Ovary (tissue), 9 donors: Measurements from ENCODE around the gene TMEM135. TPM values are rescaled to one million over a fixed set of nuclear protein-coding genes. Genes with fewer than 3 reads are reported as not detected.

Experiments used
- DNase-seq, 5 donors: peaks; one replicate each; pipeline ENCODE4 v3.0.0-alpha.2; 2019 to 2020
- H3K27ac ChIP-seq, 2 donors: fragments of 200-600 bp; one replicate each; pipeline versions ENCODE4 v1.5.1 to v1.8.0; 2019 to 2022
- H3K27me3 ChIP-seq: fragments of 200-600 bp; one replicate; pipeline ENCODE4 v1.8.0; 2022
- H3K36me3 ChIP-seq: fragments of 200-600 bp; sonication (generic); one replicate; pipeline ENCODE4 v1.5.1; 2019
- H3K4me1 ChIP-seq: one replicate; pipeline ENCODE4 v1.8.1; 2013; ENCODE audit warnings: mild to moderate bottlenecking, moderate library complexity; ENCODE audit not compliant: insufficient read depth
- H3K4me3 ChIP-seq: fragments of 200-600 bp; sonication (generic); one replicate; pipeline ENCODE4 v1.5.1; 2017
- H3K9me3 ChIP-seq, 2 donors: fragments of 200-600 bp in 1 of 2; sonication (generic) in 1 of 2; one replicate each; pipeline versions ENCODE4 v1.5.1 to v1.8.1; 2013 to 2019; ENCODE audit warnings: mild to moderate bottlenecking in 1 of 2, moderate library complexity in 1 of 2
- EP300 ChIP-seq: sonication (generic); formaldehyde crosslinking; IDR thresholded peaks from one replicate; pipeline ENCODE4 v1.6.1; 2017; ENCODE audit warnings: antibody characterized with exemption
- POLR2A ChIP-seq: fragments of 450-650 bp; IDR thresholded peaks from one replicate; pipeline ENCODE4 v1.6.1; 2017; ENCODE audit warnings: antibody characterized with exemption, mild to moderate bottlenecking, moderate library complexity
- WGBS, 3 donors: extraction: QIAGEN DNeasy Blood & Tissue Kit in 1 of 3; methylation state at CpG; one replicate each; pipeline versions ENCODE4 v1.1.5 to v1.1.7; 2013 to 2017; 5-methylcytosine and 5-hydroxymethylcytosine counted together
- intact Hi-C, 4 donors: fragments of 100-400 bp; cut with DNase I; formaldehyde crosslinking; loops; one replicate each; pipeline versions ENCODE4 v1.11.0 to v1.15.1; 2022 to 2023
- polyA plus RNA-seq, 2 donors: library from polyadenylated mRNA; stranded (reverse); fragments of 200-250 nt in 1 of 2; fragments of 350-450 nt in 1 of 2; fragmentation: Illumina TruSeq in 1 of 2; extraction: RNeasy Lipid Tissue Mini Kit (QIAGEN cat#74804) in 1 of 2; gene quantifications; one replicate each; pipeline ENCODE4 v1.2.3, GENCODE V29; 2013 to 2014
- total RNA-seq, 7 donors: library from RNA; depleted of rRNA in 2 of 7; stranded (reverse); fragments of >200 nt in 2 of 7; fragmentation: NEBNext Ultra II Directional in 3 of 7; extraction: Animal tissue kit (Norgen Biotek cat#: 25700) in 3 of 7; gene quantifications; one replicate each; pipeline versions ENCODE4 v1.1.0 to v1.2.4, GENCODE V29; 2016 to 2023
- TF ChIP-seq, protein P1 (sequence below), 3 donors: fragments of 450-650 bp in 2 of 3; fragments of 200-600 bp in 1 of 3; IDR thresholded peaks; one replicate each; pipeline versions ENCODE4 v1.5.1 to v1.8.0; 2016 to 2022; ENCODE audit warnings: antibody characterized with exemption in 3 of 3, mild to moderate bottlenecking in 1 of 3
- donor health status: DM: no; HTN: no; CAD: no; lungs with moderate emphysema.
- donor health status: DM: no; HTN: no; CAD: no.
- donor health status: Bipolar disorder and iron deficiency.
- donor health status: DM: yes; HTN: yes; CAD: no.
- donor health status: DM: no; HTN: no; CAD: no.
- donor health status: DM: yes; HTN: yes; CAD: no.

TMEM135 gene
- total and polyA plus RNA-seq, 9 donors: 8.8 to 24.2 (median 19.6) TPM

- intact Hi-C loops: loop anchor here in 1 of 4 donors (10.0 kb wide), 1 partner anchor 79 kb away; the partner anchor contains the start of gene FZD4
- WGBS, 3 donors: 86 to 92% (median 88%) methylated on average over 8 of the region's 8 CpGs
- Histone ChIP-seq H3K9me3 (no peaks in the 10 kb centered on the region), H3K4me1 (peaks cover 1% of the 10 kb centered on the region), H3K27ac (no peak overlapping the region), H3K27me3 (no peaks in the 10 kb centered on the region), H3K36me3 (no peaks in the 10 kb centered on the region), H3K4me3 (no peak overlapping the region)
- TF ChIP-seq, protein P1, sequence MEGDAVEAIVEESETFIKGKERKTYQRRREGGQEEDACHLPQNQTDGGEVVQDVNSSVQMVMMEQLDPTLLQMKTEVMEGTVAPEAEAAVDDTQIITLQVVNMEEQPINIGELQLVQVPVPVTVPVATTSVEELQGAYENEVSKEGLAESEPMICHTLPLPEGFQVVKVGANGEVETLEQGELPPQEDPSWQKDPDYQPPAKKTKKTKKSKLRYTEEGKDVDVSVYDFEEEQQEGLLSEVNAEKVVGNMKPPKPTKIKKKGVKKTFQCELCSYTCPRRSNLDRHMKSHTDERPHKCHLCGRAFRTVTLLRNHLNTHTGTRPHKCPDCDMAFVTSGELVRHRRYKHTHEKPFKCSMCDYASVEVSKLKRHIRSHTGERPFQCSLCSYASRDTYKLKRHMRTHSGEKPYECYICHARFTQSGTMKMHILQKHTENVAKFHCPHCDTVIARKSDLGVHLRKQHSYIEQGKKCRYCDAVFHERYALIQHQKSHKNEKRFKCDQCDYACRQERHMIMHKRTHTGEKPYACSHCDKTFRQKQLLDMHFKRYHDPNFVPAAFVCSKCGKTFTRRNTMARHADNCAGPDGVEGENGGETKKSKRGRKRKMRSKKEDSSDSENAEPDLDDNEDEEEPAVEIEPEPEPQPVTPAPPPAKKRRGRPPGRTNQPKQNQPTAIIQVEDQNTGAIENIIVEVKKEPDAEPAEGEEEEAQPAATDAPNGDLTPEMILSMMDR (IDR thresholded peaks at IDR 0.05): no peak
- TF ChIP-seq EP300: no peak
- TF ChIP-seq POLR2A: no peak
- DNase-seq: no peak
Measured at GRCh38 chr11:87033561-87033960, 4.2 kb upstream of the TMEM135 start.

GRCh38 chr11:87035976-87036583 is 1.7 kb upstream of the TMEM135 start:
- TF ChIP-seq POLR2A (no peak), EP300 (no peak)
- TF ChIP-seq, protein P1 (IDR thresholded peaks at IDR 0.05): no peak
- no peaks in the 10 kb centered on the region for H3K9me3 ChIP-seq
- intact Hi-C loops: loop anchor here in 2 of 4 donors (5.0 to 10.0 kb wide), 2 partner anchors 81 to 84 kb away; partner anchors contain the start of gene FZD4 (in 1 of the 2)
- no peaks in the 10 kb centered on the region for H3K36me3 ChIP-seq
- peaks cover 6% of the 10 kb centered on the region for H3K4me1 ChIP-seq
- no peak overlapping the region for H3K4me3 ChIP-seq
- H3K27ac ChIP-seq: no peak overlapping the region
- 68 to 72% (median 70%) methylated on average over 12 of the region's 12 CpGs for WGBS, 3 donors
- peak in 1 of 5 donors; percentile 13 for DNase-seq
- H3K27me3 ChIP-seq: no peaks in the 10 kb centered on the region

GRCh38 chr11:87036756-87037449 is 831 bp upstream of the TMEM135 start:
- peaks cover 6% of the 10 kb centered on the region for H3K4me1 ChIP-seq
- H3K27me3 ChIP-seq: no peaks in the 10 kb centered on the region
- TF ChIP-seq EP300: no peak
- no peak for TF ChIP-seq POLR2A
- TF ChIP-seq, protein P1 (IDR thresholded peaks at IDR 0.05): no peak
- no peaks in the 10 kb centered on the region for H3K36me3 ChIP-seq
- intact Hi-C loops: loop anchor here in 2 of 4 donors (5.0 to 10.0 kb wide), 2 partner anchors 82 to 85 kb away; partner anchors contain the start of gene FZD4 (in 1 of the 2)
- H3K27ac ChIP-seq: peak overlapping the region; percentile 82 to 88
- no peaks in the 10 kb centered on the region for H3K9me3 ChIP-seq
- H3K4me3 ChIP-seq: peak overlapping the region; percentile 76
- DNase-seq: no peak
- WGBS, 3 donors: 31 to 33% (median 31%) methylated on average over 10 of the region's 10 CpGs

DNA sequence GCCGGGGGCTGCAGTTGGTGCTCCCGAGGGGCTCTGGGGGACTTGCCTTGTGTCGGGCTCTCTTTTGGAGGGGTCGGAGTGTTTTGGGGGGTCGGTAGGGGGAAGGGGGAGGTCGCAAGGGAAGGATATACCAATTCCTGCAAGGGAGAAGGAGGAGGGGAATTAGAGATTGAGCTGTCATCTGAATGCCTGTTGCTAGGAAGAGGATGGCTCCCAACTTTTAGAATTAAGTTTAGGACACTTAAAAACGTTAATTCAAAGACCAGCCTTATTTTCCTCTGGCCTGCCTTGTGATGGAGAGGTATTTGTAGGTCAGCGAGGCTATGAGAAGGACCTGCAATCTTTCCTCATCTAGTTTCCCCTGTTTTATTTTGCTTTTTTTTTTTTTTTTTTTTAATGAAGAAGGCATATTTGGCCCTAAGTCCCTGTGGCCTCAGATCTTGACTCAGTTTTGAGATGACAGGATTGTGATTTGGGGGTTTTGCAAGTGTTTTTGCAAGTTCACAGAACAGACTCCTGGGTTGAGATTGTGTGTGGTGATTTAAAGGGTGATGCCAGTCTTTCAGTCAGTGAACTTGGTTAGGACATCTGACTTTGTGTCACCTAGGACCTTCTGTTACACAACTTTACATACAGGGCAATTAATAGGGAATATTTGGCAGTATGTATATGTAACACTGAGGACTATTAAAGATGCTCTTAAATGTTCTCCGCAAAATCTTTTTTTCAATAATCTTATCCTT is 672 bp downstream of the TMEM135 start:
- 9% methylated on average over 9 of the region's 9 CpGs for WGBS, 3 donors
- no peak for TF ChIP-seq EP300
- TF ChIP-seq, protein P1 (IDR thresholded peaks at IDR 0.05): no peak
- TF ChIP-seq POLR2A: no peak
- no peaks in the 10 kb centered on the region for H3K9me3 ChIP-seq
- peak overlapping the region; percentile 82 to 88 for H3K27ac ChIP-seq
- no peaks in the 10 kb centered on the region for H3K27me3 ChIP-seq
- intact Hi-C loops: loop anchor here in 2 of 4 donors (5.0 to 10.0 kb wide), 2 partner anchors 84 to 86 kb away; partner anchors contain the start of gene FZD4 (in 1 of the 2)
- H3K4me1 ChIP-seq: peaks cover 6% of the 10 kb centered on the region
- no peak for DNase-seq
- H3K36me3 ChIP-seq: no peaks in the 10 kb centered on the region
- peak overlapping the region; percentile 76 for H3K4me3 ChIP-seq
